Adrenal gland (tissue), 12 donors: ENCODE results near the gene MLLT3. TPM values are rescaled to one million over a fixed set of nuclear protein-coding genes. Genes with fewer than 3 reads are reported as not detected.

ENCODE experiments used
- DNase-seq, 7 donors: peaks; one replicate each; pipeline ENCODE4 v3.0.0-alpha.2; 2019 to 2020
- H3K27ac ChIP-seq, 5 donors: fragments of 200-600 bp; sonication (generic) in 4 of 5; 1 replicate in 3 of 5; 2 replicates in 2 of 5; pipeline versions ENCODE4 v1.5.1 to v1.8.0; 2016 to 2020; ENCODE audit warnings: mild to moderate bottlenecking in 1 of 5
- H3K27me3 ChIP-seq: fragments of 200-600 bp; 2 replicates; pipeline ENCODE4 v1.8.0; 2021
- H3K36me3 ChIP-seq, 2 donors: fragments of 200-600 bp; replicated peaks in 1 of 2; 1 replicate in 1 of 2; 2 replicates in 1 of 2; pipeline versions ENCODE4 v1.5.1 to v1.8.0; 2018 to 2022
- H3K4me1 ChIP-seq, 2 donors: fragments of 200-600 bp; replicated peaks in 1 of 2; 1 replicate in 1 of 2; 2 replicates in 1 of 2; pipeline versions ENCODE4 v1.5.1 to v1.8.0; 2018 to 2021
- H3K4me3 ChIP-seq, 4 donors: fragments of 200-600 bp; sonication (generic) in 3 of 4; one replicate each; pipeline ENCODE4 v1.5.1; 2016 to 2018
- H3K9me3 ChIP-seq, 3 donors: fragments of 200-600 bp; sonication (generic) in 1 of 3; replicated peaks in 1 of 3; 1 replicate in 2 of 3; 2 replicates in 1 of 3; pipeline versions ENCODE4 v1.5.1 to v1.8.0; 2016 to 2021
- CTCF ChIP-seq, 6 experiments: fragments of 450-650 bp in 4 of 6; fragments of 200-600 bp in 2 of 6; sonication (generic) in 1 of 6; IDR thresholded peaks; 1 replicate in 5 of 6; 2 replicates in 1 of 6; pipeline versions ENCODE4 v1.5.1 to v1.8.0; 2016 to 2021; ENCODE audit warnings: antibody characterized with exemption in 6 of 6, mild to moderate bottlenecking in 2 of 6, moderate library complexity in 1 of 6
- POLR2A ChIP-seq, 2 donors: fragments of 450-650 bp; IDR thresholded peaks; one replicate each; pipeline ENCODE4 v1.6.1; 2017; ENCODE audit warnings: antibody characterized with exemption in 2 of 2, mild to moderate bottlenecking in 2 of 2, moderate library complexity in 1 of 2
- WGBS, 4 donors: extraction: QIAGEN DNeasy Blood & Tissue Kit in 2 of 4; methylation state at CpG; one replicate each; pipeline versions ENCODE4 v1.1.5 to v1.1.7; 2013 to 2017; 5-methylcytosine and 5-hydroxymethylcytosine counted together
- intact Hi-C, 2 donors: fragments of 100-400 bp; cut with DNase I; formaldehyde crosslinking; loops; one replicate each; pipeline versions ENCODE4 v1.14.1 to v1.15.0; 2022 to 2023
- polyA plus RNA-seq, 3 donors: library from polyadenylated mRNA; stranded (reverse); fragments of 200-250 nt in 2 of 3; fragments of 350-450 nt in 1 of 3; fragmentation: Illumina TruSeq in 1 of 3; extraction: RNeasy Lipid Tissue Mini Kit (QIAGEN cat#74804) in 1 of 3; gene quantifications; one replicate each; pipeline ENCODE4 v1.2.3, GENCODE V29; 2013 to 2014
- total RNA-seq, 9 donors: library from RNA; depleted of rRNA in 4 of 9; stranded (reverse); fragments of >200 nt in 4 of 9; fragments of 120-200 nt in 1 of 9; fragmentation: NEBNext Ultra II Directional in 1 of 9; extraction: Animal tissue kit (Norgen Biotek cat#: 25700) in 1 of 9; gene quantifications; one replicate each; pipeline versions ENCODE4 v1.1.0 to v1.2.4, GENCODE V29; 2013 to 2023
- donor health status: healthy with polysubstance abuse.
- donor health status: Bipolar disorder and iron deficiency.
- donor health status: DM: yes; HTN: yes; CAD: no.
- donor health status: DM: no; HTN: no; CAD: no.
- donor health status: DM: no; HTN: no; CAD: no.
- donor health status: DM: yes; HTN: yes; CAD: no.

MLLT3 gene
- total and polyA plus RNA-seq, 12 donors, result 11.0 to 37.7 (median 17.9) TPM

GRCh38 chr9:20466328-20467008 is 155.8 kb downstream of the MLLT3 start:
- TF ChIP-seq CTCF (IDR thresholded peaks at IDR 0.05) (no peak), POLR2A (IDR thresholded peaks at IDR 0.05) (no peak)
- Histone ChIP-seq H3K27ac (no peak overlapping the region), H3K4me1 (no peaks in the 10 kb centered on the region), H3K9me3 (no peaks in the 10 kb centered on the region), H3K27me3 (no peaks in the 10 kb centered on the region), H3K4me3 (no peak overlapping the region), H3K36me3 (no peaks in the 10 kb centered on the region)
- intact Hi-C loops, result no loop called here
- no peak for DNase-seq
- WGBS, 4 donors, result 89 to 97% (median 90%) methylated on average over 1 of the region's 1 CpG

GRCh38 chr9:20464242-20464641 is 158.1 kb downstream of the MLLT3 start:
- H3K36me3 ChIP-seq, result no peaks in the 10 kb centered on the region
- no peak for TF ChIP-seq POLR2A (IDR thresholded peaks at IDR 0.05)
- TF ChIP-seq CTCF (IDR thresholded peaks at IDR 0.05), result no peak
- H3K27ac ChIP-seq, result no peak overlapping the region

GRCh38 chr9:20463823-20464222 is 158.5 kb downstream of the MLLT3 start:
- no peaks in the 10 kb centered on the region for H3K4me1 ChIP-seq
- no peaks in the 10 kb centered on the region for H3K36me3 ChIP-seq
- no peak overlapping the region for H3K4me3 ChIP-seq
- no peak overlapping the region for H3K27ac ChIP-seq
- H3K27me3 ChIP-seq, result no peaks in the 10 kb centered on the region
- no peak for DNase-seq
- H3K9me3 ChIP-seq, result no peaks in the 10 kb centered on the region
- intact Hi-C loops, result no loop called here
- whole genome bisulfite sequencing, 4 donors, result 82 to 92% (median 88%) methylated on average over 2 of the region's 2 CpGs
- TF ChIP-seq CTCF (IDR thresholded peaks at IDR 0.05) (no peak), POLR2A (IDR thresholded peaks at IDR 0.05) (no peak)

More at GRCh38 chr9:20464242-20464641, 158.1 kb downstream of the MLLT3 start:
- no peak for DNase-seq
- Histone ChIP-seq H3K4me1 (no peaks in the 10 kb centered on the region), H3K9me3 (no peaks in the 10 kb centered on the region), H3K4me3 (no peak overlapping the region), H3K27me3 (no peaks in the 10 kb centered on the region)
- intact Hi-C loops, result no loop called here
- WGBS, 4 donors, result 84 to 91% (median 86%) methylated on average over 4 of the region's 4 CpGs

- WGBS, 4 donors, result 95 to 98% (median 96%) methylated on average over 3 of the region's 3 CpGs
- Histone ChIP-seq H3K9me3 (no peaks in the 10 kb centered on the region), H3K4me1 (no peaks in the 10 kb centered on the region), H3K4me3 (no peak overlapping the region), H3K36me3 (no peaks in the 10 kb centered on the region), H3K27ac (no peak overlapping the region), H3K27me3 (no peaks in the 10 kb centered on the region)
- TF ChIP-seq CTCF (IDR thresholded peaks at IDR 0.05) (no peak), POLR2A (IDR thresholded peaks at IDR 0.05) (no peak)
- intact Hi-C loops, result no loop called here
- DNase-seq, result no peak
These were observed 159.9 kb downstream of the MLLT3 start for GRCh38 chr9:20462410-20462809.
